GM12873 (cell line): Measurements from ENCODE around the gene TBC1D1.

Experiments
- CTCF ChIP-seq: IDR thresholded peaks from 2 replicates; pipeline ENCODE4 v1.5.1; 2012; ENCODE audit warnings: low read depth, mild to moderate bottlenecking, moderate library complexity, low read length, control low read depth; ENCODE audit not compliant: insufficient read depth; ENCODE audit errors: missing control alignments

Gene TBC1D1

GRCh38 chr4:37991623-37992410, 100.9 kb downstream of the TBC1D1 start:
- TF ChIP-seq CTCF: no peak

- TF ChIP-seq CTCF: no peak
These were observed 102.9 kb downstream of the TBC1D1 start for GRCh38 chr4:37993806-37994205.

GRCh38 chr4:37994569-37994968, 103.7 kb downstream of the TBC1D1 start:
- no peak for TF ChIP-seq CTCF

- TF ChIP-seq CTCF: no peak
These were observed 104.5 kb downstream of the TBC1D1 start for GRCh38 chr4:37995299-37995821.

- no peak for TF ChIP-seq CTCF
These were observed 105.3 kb downstream of the TBC1D1 start for GRCh38 chr4:37995981-37996775.

GRCh38 chr4:37998226-37998625, 107.3 kb downstream of the TBC1D1 start:
- TF ChIP-seq CTCF: no peak

GRCh38 chr4:37999000-37999716, 108.3 kb downstream of the TBC1D1 start:
- TF ChIP-seq CTCF: no peak
